B cell (primary cell): ENCODE measurements around the gene TLX2. TPM values are rescaled to one million over a fixed set of nuclear protein-coding genes. Genes with fewer than 3 reads are reported as not detected.

Experiments used
- ATAC-seq: fragments of 200-7000 bp; cut with Tn5 transposase; one replicate; pipeline ENCODE4 v1.10.0; 2021; ENCODE audit warnings: low read depth, mild to moderate bottlenecking, moderate number of reproducible peaks, moderate library complexity
- CTCF ChIA-PET: fragments of 350-600 bp; sonication (Branson Sonifier 250); formaldehyde crosslinking; loops from one replicate; lab custom pipeline; 2021; ENCODE audit warnings: antibody characterized with exemption, inconsistent platforms; lab: Charles Lee
- POLR2A ChIA-PET: fragments of 350-600 bp; sonication (Branson Sonifier 250); formaldehyde crosslinking; loops from one replicate; lab custom pipeline; 2021; ENCODE audit warnings: antibody characterized with exemption; lab: Charles Lee
- DNase-seq: peaks from one replicate; pipeline ENCODE4 v3.0.0; 2013
- H2AFZ ChIP-seq: 2 replicates; pipeline ENCODE4 v1.6.1; 2012; ENCODE audit warnings: mild to moderate bottlenecking, low read depth, low read length; ENCODE audit not compliant: insufficient read depth, poor library complexity, severe bottlenecking
- H3K27ac ChIP-seq, 2 donors: 1 replicate in 1 of 2; 2 replicates in 1 of 2; pipeline ENCODE4 v1.5.1; 2012 to 2013; ENCODE audit warnings: low read length in 2 of 2, mild to moderate bottlenecking in 2 of 2, moderate library complexity in 1 of 2
- H3K27me3 ChIP-seq, 4 experiments: fragments of 200-600 bp in 1 of 4; sonication (generic) in 1 of 4; replicated peaks in 1 of 4; 1 replicate in 2 of 4; 2 replicates in 2 of 4; pipeline versions ENCODE4 v1.6.1 to v1.7.0; 2013 to 2016; ENCODE audit warnings: low read length in 3 of 4, mild to moderate bottlenecking in 2 of 4, mixed read lengths in 1 of 4, moderate library complexity in 1 of 4; ENCODE audit not compliant: insufficient read depth in 4 of 4, control insufficient read depth in 3 of 4; ENCODE audit errors: control extremely low read depth in 1 of 4
- H3K36me3 ChIP-seq, 2 experiments: replicated peaks in 1 of 2; 1 replicate in 1 of 2; 2 replicates in 1 of 2; pipeline versions ENCODE4 v1.6.1 to v1.7.1; 2013; ENCODE audit warnings: low read length in 1 of 2; ENCODE audit not compliant: insufficient read depth in 2 of 2, control insufficient read depth in 1 of 2; ENCODE audit errors: control extremely low read depth in 1 of 2, extremely low read depth in 1 of 2
- H3K4me1 ChIP-seq, 2 donors: fragments of 200-600 bp in 1 of 2; sonication (generic) in 1 of 2; 1 replicate in 1 of 2; 2 replicates in 1 of 2; pipeline versions ENCODE4 v1.5.1 to v1.6.1; 2013 to 2017; ENCODE audit warnings: low read length in 2 of 2; ENCODE audit not compliant: control insufficient read depth in 2 of 2, insufficient read depth in 2 of 2
- H3K4me2 ChIP-seq: replicated peaks from 2 replicates; pipeline ENCODE3; 2012; ENCODE audit warnings: mild to moderate bottlenecking, low read depth, low read length; ENCODE audit not compliant: poor library complexity, severe bottlenecking
- H3K4me3 ChIP-seq, 5 experiments: fragments of 200-600 bp in 1 of 5; sonication (generic) in 1 of 5; 1 replicate in 3 of 5; 2 replicates in 2 of 5; pipeline versions ENCODE4 v1.5.1 to v1.7.0; 2011 to 2016; ENCODE audit warnings: low read length in 4 of 5, mild to moderate bottlenecking in 4 of 5, low read depth in 2 of 5, control low read depth in 1 of 5, moderate library complexity in 1 of 5; ENCODE audit not compliant: insufficient read depth in 1 of 5; ENCODE audit errors: control extremely low read depth in 1 of 5, extremely low read depth in 1 of 5
- H3K79me2 ChIP-seq: fragments of 200-600 bp; sonication (generic); one replicate; pipeline ENCODE4 v1.6.0; 2016; ENCODE audit warnings: low read length; ENCODE audit not compliant: control insufficient read depth, insufficient read depth
- H3K9ac ChIP-seq: fragments of 200-600 bp; sonication (generic); 2 replicates; pipeline ENCODE4 v1.6.1; 2017; ENCODE audit warnings: mild to moderate bottlenecking, low read length, moderate library complexity
- H3K9me3 ChIP-seq, 3 donors: one replicate each; pipeline versions ENCODE4 v1.6.1 to v1.7.1; 2013; ENCODE audit warnings: low read length in 2 of 3; ENCODE audit not compliant: control insufficient read depth in 2 of 3, insufficient read depth in 1 of 3; ENCODE audit errors: control extremely low read depth in 1 of 3
- H4K20me1 ChIP-seq: 2 replicates; pipeline ENCODE4 v1.6.0; 2012; ENCODE audit warnings: mild to moderate bottlenecking, low read length; ENCODE audit not compliant: insufficient read depth, control insufficient read depth, poor library complexity, severe bottlenecking
- H3K27ac Mint-ChIP-seq: one replicate; pipeline ENCODE4 v1.8.0; 2021; ENCODE audit warnings: mixed read lengths
- H3K27me3 Mint-ChIP-seq: one replicate; pipeline ENCODE4 v1.8.0; 2021; ENCODE audit warnings: mixed read lengths
- H3K4me1 Mint-ChIP-seq: one replicate; pipeline ENCODE4 v1.8.0; 2021; ENCODE audit warnings: mixed read lengths
- H3K4me3 Mint-ChIP-seq: one replicate; pipeline ENCODE4 v1.8.0; 2021; ENCODE audit warnings: mixed read lengths
- H3K9me3 Mint-ChIP-seq: one replicate; pipeline ENCODE4 v1.8.0; 2022; ENCODE audit warnings: mixed read lengths; ENCODE audit not compliant: insufficient read depth
- EZH2 ChIP-seq: IDR thresholded peaks from 2 replicates; pipeline ENCODE4 v1.6.1; 2012; ENCODE audit warnings: borderline replicate concordance, low read depth, mild to moderate bottlenecking, moderate library complexity, low read length; ENCODE audit not compliant: insufficient read depth, poor library complexity, severe bottlenecking
- WGBS: methylation state at CpG from one replicate; pipeline ENCODE4 v1.1.5; 2013; ENCODE audit warnings: missing lambda C conversion rate; ENCODE audit not compliant: insufficient coverage; 5-methylcytosine and 5-hydroxymethylcytosine counted together
- intact Hi-C: fragments of 100-400 bp; cut with micrococcal nuclease; formaldehyde crosslinking; loops from one replicate; pipeline ENCODE4 v1.10.0; 2022
- polyA plus RNA-seq: library from polyadenylated mRNA; depleted of rRNA; stranded (reverse); fragments of >200 nt; gene quantifications from 2 replicates; pipeline ENCODE4 v1.2.3, GENCODE V29; 2012
- total RNA-seq, 2 donors: library from RNA; stranded (reverse); fragments of 120-200 nt in 1 of 2; gene quantifications; 1 replicate in 1 of 2; 2 replicates in 1 of 2; pipeline versions ENCODE4 v1.2.3 to v1.2.4, GENCODE V29; 2013 to 2022
- TF ChIP-seq, protein P1 (sequence below): fragments of 200-600 bp; IDR thresholded peaks from one replicate; pipeline ENCODE4 v1.8.0; 2022; ENCODE audit warnings: antibody characterized with exemption, mild to moderate bottlenecking

Gene TLX2
- total and polyA plus RNA-seq, 2 donors (not counting 1 experiment from before 2014, with no cell fraction given), result 0.06 TPM; not detected in 1

DNA sequence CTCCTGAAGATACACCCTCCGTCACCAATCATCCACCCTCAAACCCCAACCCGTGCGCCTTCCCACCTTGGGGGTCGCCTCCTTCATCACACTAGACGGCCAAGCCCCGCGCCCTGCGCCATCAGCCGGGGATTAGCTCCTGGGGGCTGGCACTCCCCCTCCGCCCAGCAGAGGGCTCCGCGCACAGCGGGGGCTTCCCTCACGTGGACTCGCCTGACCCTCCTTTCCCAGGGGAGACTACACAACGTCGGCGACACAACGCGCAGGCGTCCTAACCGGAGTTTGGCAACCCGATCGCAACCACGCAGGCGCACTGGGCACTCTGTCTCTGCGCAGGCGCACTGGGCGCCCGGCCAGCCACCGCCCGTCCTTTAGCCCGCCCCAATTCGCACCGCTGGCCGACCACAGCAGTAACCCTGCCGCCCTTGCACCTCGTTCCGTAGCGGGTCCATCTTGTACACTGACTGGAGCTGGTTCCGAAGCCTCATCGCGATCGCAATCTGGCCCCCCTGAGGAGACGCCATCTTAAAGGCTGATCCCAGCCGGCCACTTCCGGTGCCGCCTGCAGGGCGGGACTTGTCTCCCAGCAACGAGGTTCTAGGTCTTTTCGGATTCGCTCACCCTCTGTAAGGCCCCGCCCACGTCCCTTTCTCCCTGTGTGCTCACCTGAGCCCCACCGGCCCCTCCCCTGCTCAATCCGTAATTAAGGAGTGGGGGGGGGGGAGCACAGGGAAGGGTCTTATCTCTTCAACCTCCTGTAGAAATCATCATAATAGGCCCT lies 6.9 kb upstream of the TLX2 start, which contains the start of gene PCGF1:
Gene PCGF1 (minus strand): TSS at position 551 of the 781 bp plus-strand sequence. CDS start 27 bp downstream, at position 524.
- CTCF ChIA-PET, result interaction anchor here (0.6 to 8.1 kb wide), 15 partner anchors 9 to 86 kb away, joined by 3 to 111 read pairs (median 4); partner anchors contain the start of genes AUP1, CCDC142, DQX1 and HTRA2
- ATAC-seq (peak; percentile 85), DNase-seq (peak; percentile 100)
- Histone ChIP-seq H3K79me2 (peaks cover 8% of the 10 kb centered on the region), H3K4me2 (peak within 1 kb of the TSS; percentile 88), H2AFZ (peak within 1 kb of the TSS; percentile 90), H3K4me1 (peaks cover 31 to 38% of the 10 kb centered on the region in 2 donors), H4K20me1 (no peaks in the 10 kb centered on the region), H3K36me3 (peaks cover 0 to 10% of the 10 kb centered on the region in 2 experiments), H3K27me3 (peaks cover 0 to 56% (median 14%) of the 10 kb centered on the region in 4 experiments), H3K4me3 (peak within 1 kb of the TSS; percentile 78 to 97 (median 83)), H3K9me3 (peaks cover 0 to 13% (median 0%) of the 10 kb centered on the region in 3 donors), H3K27ac (peak within 1 kb of the TSS; percentile 91 to 96), H3K9ac (peak within 1 kb of the TSS; percentile 84)
- WGBS, result 1% methylated on average over 49 of the region's 56 CpGs
- no peaks in the 10 kb centered on the region for H3K9me3 Mint-ChIP-seq
- peak within 1 kb of the TSS; percentile 99 for H3K27ac Mint-ChIP-seq
- peaks cover 56% of the 10 kb centered on the region for H3K4me1 Mint-ChIP-seq
- POLR2A ChIA-PET, result interaction anchor here (0.5 to 2.8 kb wide), 11 partner anchors 9 to 196 kb away, joined by 3 to 13 read pairs (median 5); partner anchors contain the start of genes AUP1, HTRA2 and WBP1
- intact Hi-C loops, result loop anchor here (1.0 to 5.0 kb wide), 7 partner anchors 9 to 145 kb away; partner anchors contain the start of genes AUP1, DOK1, HTRA2 and SEMA4F
- peak within 1 kb of the TSS; percentile 96 for H3K4me3 Mint-ChIP-seq
- TF ChIP-seq, protein P1, sequence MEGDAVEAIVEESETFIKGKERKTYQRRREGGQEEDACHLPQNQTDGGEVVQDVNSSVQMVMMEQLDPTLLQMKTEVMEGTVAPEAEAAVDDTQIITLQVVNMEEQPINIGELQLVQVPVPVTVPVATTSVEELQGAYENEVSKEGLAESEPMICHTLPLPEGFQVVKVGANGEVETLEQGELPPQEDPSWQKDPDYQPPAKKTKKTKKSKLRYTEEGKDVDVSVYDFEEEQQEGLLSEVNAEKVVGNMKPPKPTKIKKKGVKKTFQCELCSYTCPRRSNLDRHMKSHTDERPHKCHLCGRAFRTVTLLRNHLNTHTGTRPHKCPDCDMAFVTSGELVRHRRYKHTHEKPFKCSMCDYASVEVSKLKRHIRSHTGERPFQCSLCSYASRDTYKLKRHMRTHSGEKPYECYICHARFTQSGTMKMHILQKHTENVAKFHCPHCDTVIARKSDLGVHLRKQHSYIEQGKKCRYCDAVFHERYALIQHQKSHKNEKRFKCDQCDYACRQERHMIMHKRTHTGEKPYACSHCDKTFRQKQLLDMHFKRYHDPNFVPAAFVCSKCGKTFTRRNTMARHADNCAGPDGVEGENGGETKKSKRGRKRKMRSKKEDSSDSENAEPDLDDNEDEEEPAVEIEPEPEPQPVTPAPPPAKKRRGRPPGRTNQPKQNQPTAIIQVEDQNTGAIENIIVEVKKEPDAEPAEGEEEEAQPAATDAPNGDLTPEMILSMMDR, result peak; percentile 64
- no peak for TF ChIP-seq EZH2
- peaks cover 41% of the 10 kb centered on the region for H3K27me3 Mint-ChIP-seq
